ENCODE data around the gene GATAD2B. TPM values are rescaled to one million over a fixed set of nuclear protein-coding genes. Genes with fewer than 3 reads are reported as not detected.
"Not testable (repeated sequence)": the region's sequence is repeated elsewhere in the genome, so short reads cannot be mapped to it uniquely, and the experiment has no call there.

Gene GATAD2B
- polyA plus RNA-seq, 1 donor, result 34.8 TPM

GRCh38 chr1:153841463-153841994 is 81.2 kb downstream of the GATAD2B start:
- no peak for DNase-seq

DNA sequence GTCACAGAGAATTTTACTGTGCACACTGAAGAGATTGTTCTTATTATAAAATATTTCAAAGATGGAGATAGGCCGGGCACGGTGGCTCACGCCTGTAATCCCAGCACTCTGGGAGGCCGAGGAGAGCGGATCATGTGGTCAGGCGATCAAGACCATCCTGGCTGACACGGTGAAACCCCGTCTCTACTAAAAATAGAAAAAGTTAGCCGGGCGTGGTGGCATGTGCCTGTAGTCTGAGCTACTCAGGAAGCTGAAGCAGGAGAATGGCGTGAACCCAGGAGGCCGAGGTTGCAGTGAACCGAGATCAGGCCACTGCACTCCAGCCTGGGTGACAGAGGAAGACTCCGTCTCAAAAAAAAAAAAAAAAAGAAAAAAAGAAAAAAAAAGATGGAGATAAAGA is 82.0 kb downstream of the GATAD2B start:
- DNase-seq, result not testable (repeated sequence)

- DNase-seq, result not testable (repeated sequence)
These were observed 88.8 kb downstream of the GATAD2B start for GRCh38 chr1:153833968-153834367.

- DNase-seq, result no peak
These were observed 89.6 kb downstream of the GATAD2B start for GRCh38 chr1:153833171-153833570.

DNA sequence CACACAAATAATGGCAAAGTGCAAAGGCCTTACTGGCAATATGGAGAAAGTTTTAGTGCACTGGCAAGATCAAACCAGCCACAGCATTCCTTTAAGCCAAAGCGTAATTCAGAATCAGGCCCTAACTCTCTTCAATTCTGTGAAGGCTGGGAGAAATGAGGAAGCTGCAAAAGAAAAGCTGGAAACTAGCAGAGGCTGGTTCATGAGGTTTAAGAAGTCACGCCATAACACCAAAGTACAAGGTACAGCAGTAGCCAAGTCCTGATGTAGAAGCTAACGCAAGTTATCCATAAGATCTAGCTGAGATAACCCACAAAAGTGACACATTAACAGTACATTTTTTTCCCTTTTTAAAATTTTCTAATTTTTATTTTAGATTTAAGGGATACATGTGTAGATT is 90.5 kb downstream of the GATAD2B start:
- DNase-seq, result no peak

GRCh38 chr1:153831026-153831425 is 91.7 kb downstream of the GATAD2B start:
- peak; percentile 6 for DNase-seq

- DNase-seq, result no peak
These were observed 95.4 kb downstream of the GATAD2B start for GRCh38 chr1:153827168-153827964.

GRCh38 chr1:153818876-153819275 is 103.9 kb downstream of the GATAD2B start:
- DNase-seq, result no peak

DNA sequence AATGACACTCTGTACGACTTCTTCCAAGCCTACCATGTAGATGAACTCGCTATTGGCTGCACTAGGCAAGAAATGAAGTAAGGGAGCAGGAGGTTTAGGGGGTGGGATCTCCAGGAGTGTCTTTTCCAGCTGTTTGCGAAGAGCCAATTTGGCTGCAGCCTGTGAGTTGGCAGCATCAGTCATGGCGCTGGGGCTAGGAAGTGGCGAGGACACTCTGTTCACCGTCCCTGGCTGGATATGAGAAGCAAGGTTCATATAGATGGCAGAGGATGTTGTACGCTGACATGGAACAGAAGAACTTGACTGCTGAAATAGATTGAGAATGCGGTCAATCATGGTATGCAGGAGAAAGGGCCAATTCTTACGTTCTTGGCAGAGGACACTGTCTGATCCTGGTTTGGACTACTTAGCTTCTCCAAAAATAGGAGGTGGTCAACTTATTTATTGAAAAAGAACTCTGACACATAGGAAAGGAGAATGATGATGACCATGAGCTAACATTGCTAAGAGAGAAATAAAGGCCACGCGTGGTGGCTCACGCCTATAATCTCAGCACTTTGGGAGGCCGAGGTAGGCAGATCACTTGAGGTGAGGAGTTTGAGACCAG is 106.4 kb downstream of the GATAD2B start:
- DNase-seq, result no peak

DNA sequence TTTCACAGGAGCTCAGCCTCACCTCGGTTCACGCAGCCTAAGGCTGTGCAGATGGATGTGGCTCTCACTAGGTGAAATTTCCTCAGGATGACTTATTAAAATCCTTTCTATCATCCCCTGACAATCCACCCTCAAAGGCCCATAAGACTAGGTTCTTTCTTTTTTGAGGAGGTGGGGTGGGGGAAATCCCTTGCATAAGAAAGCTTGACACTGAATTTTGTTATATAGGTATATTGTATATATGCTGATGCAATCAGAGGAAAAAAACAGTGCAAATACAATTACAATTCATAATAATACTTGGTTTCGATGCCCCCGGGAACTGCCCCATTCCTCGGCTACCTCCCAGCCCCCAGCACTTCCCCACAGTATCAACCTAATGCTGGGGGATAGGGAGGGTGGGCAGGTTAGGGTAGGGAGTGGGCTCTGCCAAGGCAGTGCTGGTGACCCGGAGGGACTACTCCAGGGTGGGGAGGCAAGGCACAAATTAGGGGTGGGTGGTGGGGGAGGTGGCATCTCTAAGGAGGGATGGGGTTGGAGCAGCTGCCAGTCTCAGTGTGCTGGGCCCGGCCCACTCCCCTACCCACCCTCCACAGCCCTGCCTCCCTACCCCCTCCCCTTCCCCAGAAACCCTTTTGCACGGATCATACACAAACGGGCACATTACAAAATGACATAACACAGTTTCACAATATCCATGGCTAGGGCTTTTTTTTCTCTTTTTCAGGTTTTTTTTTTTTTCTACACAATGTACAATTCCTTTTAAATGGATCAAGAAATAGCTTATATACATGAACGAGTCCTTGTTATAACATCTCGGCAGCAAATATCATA is 116.7 kb downstream of the GATAD2B start:
- DNase-seq, result no peak

- no peak for DNase-seq
These were observed 117.6 kb downstream of the GATAD2B start for GRCh38 chr1:153805042-153805745.

DNA sequence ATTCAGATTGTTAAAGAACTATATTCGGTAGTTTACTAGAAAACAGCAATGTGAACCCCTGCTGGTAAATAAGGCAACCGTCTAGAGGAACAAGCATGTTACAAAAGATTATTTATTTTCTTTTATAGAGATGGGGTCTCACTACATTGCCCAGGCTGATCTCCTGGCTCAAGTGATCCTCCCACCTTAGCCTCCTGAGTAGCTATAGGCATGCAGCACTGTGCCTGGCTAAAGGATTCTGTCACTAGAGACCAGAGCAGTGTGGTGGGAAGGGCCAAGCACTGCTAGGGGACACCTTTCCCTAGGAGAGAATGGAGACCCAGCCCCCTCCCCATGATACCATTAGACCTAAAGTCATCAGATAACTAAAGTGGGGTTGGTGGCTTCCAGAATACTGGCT is 118.7 kb downstream of the GATAD2B start:
- DNase-seq, result no peak

DNA sequence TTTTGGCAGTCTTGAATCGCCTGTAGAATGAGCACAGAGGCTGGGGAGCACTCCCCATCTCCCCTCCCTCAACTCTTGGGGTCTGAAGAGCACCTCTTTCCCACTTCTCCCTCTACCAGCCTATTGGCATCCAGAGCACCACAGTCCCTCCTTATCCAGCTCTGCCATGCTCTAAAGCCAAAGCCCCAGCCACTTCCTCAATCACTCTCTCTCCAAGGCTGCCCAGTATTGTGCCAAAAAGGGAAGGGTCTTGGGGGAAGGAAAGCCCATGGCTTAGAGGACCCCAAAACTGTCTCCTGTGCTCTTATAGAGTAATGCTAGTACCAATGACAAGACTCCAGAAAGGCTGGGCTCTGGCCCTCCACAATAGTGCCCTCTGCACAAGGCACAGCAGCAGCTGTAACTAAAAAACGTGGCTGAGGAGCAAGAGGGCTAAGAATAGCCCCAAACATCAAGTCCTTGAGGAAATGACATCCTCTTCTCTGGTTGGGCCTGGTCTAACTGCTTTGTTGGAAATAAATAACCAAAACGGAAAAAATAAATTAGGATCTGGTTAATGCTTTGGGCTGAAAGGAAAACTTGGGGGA is 119.2 kb downstream of the GATAD2B start:
- DNase-seq, result no peak

DNA sequence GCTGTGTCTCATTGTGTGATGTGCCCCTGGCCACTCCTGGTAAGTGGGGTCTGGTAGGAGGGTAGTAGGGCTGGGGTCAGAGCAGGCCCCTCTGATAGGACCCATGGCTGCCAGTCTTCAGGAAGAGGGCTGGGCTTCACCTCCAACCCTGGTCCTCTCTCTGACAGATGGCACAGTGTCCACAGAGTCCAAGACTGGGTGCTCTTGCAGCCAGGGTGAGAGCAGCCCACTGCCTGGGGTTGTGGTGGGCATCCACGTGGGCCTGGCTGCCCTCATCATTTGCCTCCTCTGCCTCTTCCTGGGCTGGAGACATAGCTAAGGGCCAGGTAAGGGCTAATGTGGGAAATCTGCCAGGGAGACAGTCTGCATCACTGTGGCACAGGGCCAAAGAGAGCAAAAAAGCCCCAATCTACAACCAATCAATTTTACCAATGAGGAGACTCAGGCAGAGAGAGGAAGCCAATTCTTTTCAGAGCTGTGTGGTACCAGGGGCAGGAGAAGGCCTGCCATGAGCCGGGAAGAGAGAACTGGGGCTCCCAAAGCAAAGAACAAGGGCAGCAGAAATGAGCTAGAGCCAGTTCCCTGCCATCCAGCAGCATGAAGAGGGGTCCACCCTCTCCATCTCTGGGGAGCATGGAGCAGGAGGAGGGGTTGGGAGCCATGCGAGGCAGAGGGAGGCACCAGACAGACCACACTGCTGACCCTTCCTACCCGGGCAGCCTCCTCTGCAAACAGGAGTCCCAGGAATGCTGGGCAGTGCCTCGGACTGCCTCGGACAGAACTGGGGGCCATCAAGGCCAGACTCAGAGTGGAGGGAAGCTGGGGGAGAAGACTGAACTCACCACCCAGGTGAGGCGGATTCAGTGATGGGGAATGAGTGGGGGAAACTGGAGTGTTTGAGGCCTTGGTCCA is 120.7 kb downstream of the GATAD2B start:
- no peak for DNase-seq

DNA sequence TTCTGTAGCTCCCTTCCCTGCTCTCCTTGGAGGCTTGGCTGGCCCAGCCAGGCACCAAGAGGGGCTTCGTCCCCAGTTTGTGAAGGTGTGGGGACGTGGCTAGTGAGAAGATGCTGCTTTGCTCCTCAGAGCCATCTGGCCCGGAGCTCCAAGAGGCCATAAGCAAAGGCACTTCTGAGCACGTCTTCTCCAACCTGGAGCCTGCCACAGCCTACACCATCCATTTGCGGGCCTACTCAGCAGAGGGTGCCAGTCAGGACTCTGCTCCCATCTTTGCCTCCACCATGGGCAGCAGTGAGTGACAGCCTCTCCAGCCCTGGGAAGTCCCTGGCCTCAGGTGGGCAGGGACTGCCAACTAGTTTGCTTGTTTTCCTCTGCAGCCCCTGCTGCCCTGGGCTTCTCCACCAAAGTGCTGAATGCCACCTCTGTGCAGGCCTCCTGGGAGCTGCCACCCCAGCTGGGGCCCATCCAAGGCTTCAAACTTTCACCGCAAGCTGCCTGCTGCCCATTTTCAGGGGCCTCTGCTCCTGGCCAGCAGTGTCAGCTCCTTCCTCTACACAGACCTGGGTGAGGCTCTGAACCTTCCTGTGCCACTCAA is 121.6 kb downstream of the GATAD2B start:
- DNase-seq, result no peak

DNA sequence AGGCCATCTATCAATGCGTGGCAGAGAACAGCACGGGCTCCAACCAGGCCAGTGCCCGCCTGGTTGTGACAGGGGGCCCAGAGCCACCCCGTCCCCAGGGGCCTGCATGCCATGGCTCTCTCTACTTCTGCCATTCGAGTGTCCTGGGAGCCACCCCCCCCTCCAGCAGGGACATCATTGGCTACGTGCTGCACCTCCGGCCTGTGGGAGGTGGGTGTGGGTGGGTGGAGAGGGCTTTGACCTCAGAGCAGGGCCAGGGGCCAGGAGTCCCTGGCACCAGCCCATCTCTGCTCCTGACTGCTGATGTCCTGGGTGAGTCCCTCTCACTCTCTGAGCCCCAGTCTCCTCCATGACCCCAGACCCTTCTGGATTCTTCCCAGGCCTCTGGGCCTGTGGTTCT is 122.3 kb downstream of the GATAD2B start:
- DNase-seq, result no peak

DNA sequence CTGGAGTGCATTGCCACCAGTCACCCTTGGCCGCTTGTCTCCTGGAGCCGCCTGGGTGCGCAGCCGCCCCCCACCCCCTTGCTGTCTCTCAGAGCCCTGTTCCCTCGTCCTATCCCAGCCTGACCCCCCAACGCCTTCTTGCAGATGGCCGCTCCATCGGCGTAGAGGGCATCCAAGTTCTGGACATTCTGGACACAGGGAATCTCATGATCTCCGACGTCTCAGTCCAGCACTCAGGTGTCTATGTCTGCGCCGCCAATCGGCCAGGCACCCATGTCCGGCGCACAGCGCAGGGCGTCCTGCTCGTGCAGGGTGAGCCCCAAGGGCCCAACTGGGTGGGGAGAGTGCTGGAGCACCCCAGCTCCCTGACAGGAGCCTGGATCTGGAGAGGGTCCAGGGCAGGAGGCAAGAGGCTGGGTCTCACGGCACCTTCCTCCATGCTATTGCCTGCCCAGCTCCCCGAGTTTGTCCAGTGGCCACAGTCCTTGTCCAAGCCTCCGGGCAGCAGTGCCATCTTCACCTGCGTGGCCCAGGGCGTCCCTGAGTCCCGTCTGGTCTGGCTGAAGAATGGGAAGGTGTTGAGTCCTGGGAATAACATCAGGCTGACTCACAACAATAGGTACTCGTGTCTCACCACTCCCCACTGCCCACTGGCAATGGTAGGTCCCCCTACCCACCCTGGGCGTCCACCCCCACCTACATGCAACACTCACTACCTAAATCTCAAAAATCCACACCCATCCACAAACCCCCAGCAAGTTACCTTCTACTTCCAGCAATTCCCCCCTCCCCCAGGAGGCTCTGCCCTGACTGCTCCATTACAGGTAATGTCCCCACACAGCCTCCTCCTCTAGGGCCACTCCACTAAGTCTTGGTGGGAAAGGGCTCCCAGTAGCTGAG is 123.0 kb downstream of the GATAD2B start:
- no peak for DNase-seq

- DNase-seq, result no peak
These were observed 123.8 kb downstream of the GATAD2B start for GRCh38 chr1:153799016-153799415.

- no peak for DNase-seq
These were observed 124.3 kb downstream of the GATAD2B start for GRCh38 chr1:153798468-153798780.

Data from left kidney (tissue), 2 donors.